Smooth muscle cell (in vitro differentiated cells): Measurements from ENCODE around the gene FBXL14. TPM values are rescaled to one million over a fixed set of nuclear protein-coding genes. Genes with fewer than 3 reads are reported as not detected.

Source experiments
- DNase-seq: peaks from one replicate; lab custom pipeline; 2025; ENCODE audit not compliant: unreplicated experiment; lab: John Stamatoyannopoulos, UW
- H2AFZ ChIP-seq: fragments of 200-600 bp; sonication (generic); 2 replicates; pipeline ENCODE4 v1.6.0; 2016; ENCODE audit warnings: antibody characterized with exemption, low read depth, mild to moderate bottlenecking
- H3F3A ChIP-seq: fragments of 200-600 bp; sonication (generic); 2 replicates; pipeline ENCODE4 v1.6.0; 2017; ENCODE audit warnings: antibody characterized with exemption, low read depth
- H3K27ac ChIP-seq: fragments of 200-600 bp; sonication (generic); 2 replicates; pipeline ENCODE4 v1.5.1; 2016; ENCODE audit warnings: low read depth, mild to moderate bottlenecking
- H3K27me3 ChIP-seq: fragments of 200-600 bp; sonication (generic); 2 replicates; pipeline ENCODE4 v1.6.1; 2016; ENCODE audit warnings: low read depth, mild to moderate bottlenecking
- H3K36me3 ChIP-seq: fragments of 200-600 bp; sonication (generic); 2 replicates; pipeline ENCODE4 v1.5.1; 2016; ENCODE audit warnings: low read depth
- H3K4me1 ChIP-seq: fragments of 200-600 bp; sonication (generic); 2 replicates; pipeline ENCODE4 v1.5.1; 2016; ENCODE audit warnings: low read depth
- H3K4me2 ChIP-seq: fragments of 200-600 bp; sonication (generic); 2 replicates; pipeline ENCODE4 v1.6.0; 2016; ENCODE audit warnings: mild to moderate bottlenecking
- H3K4me3 ChIP-seq: fragments of 200-600 bp; sonication (generic); 2 replicates; pipeline ENCODE4 v1.5.1; 2016; ENCODE audit warnings: mild to moderate bottlenecking
- H3K79me2 ChIP-seq: fragments of 200-600 bp; sonication (generic); 2 replicates; pipeline ENCODE4 v1.6.0; 2016; ENCODE audit warnings: low read depth, mild to moderate bottlenecking
- H3K9ac ChIP-seq: fragments of 200-600 bp; sonication (generic); 2 replicates; pipeline ENCODE4 v1.6.0; 2016; ENCODE audit warnings: low read depth
- H3K9me3 ChIP-seq: fragments of 200-600 bp; sonication (generic); replicated peaks from 2 replicates; pipeline ENCODE4 v1.5.1; 2016; ENCODE audit warnings: low read depth
- H4K20me1 ChIP-seq: fragments of 200-600 bp; sonication (generic); 2 replicates; pipeline ENCODE4 v1.6.0; 2016; ENCODE audit warnings: low read depth
- CTCF ChIP-seq: fragments of 200-600 bp; sonication (generic); IDR thresholded peaks from 2 replicates; pipeline ENCODE4 v1.5.1; 2017; ENCODE audit warnings: borderline replicate concordance, mild to moderate bottlenecking, antibody characterized with exemption; ENCODE audit not compliant: insufficient read depth, poor library complexity, severe bottlenecking
- WGBS: methylation state at CpG from one replicate; pipeline ENCODE4 v1.1.7; 2016; ENCODE audit warnings: low lambda C conversion rate; 5-methylcytosine and 5-hydroxymethylcytosine counted together
- polyA plus RNA-seq: library from polyadenylated mRNA; unstranded; fragments of >200 nt; fragmentation: Nextera tagmentation; extraction: Ambion mirVana; gene quantifications from 2 replicates; pipeline ENCODE4 v1.2.1, GENCODE V29; 2016
- total RNA-seq: library from RNA; depleted of rRNA; stranded (reverse); fragments of >200 nt; gene quantifications from 2 replicates; pipeline ENCODE4 v1.2.3, GENCODE V29; 2014

FBXL14 gene
- total and polyA plus RNA-seq, 2 experiments from 2014 or later = 5.0 to 9.3 TPM

- Histone ChIP-seq H3K27me3 (peaks cover 30% of the 10 kb centered on the region), H3K4me1 (no peaks in the 10 kb centered on the region), H3K79me2 (no peaks in the 10 kb centered on the region), H3F3A (no peaks in the 10 kb centered on the region), H3K4me2 (no peak overlapping the region), H3K4me3 (no peak overlapping the region), H3K9ac (no peak overlapping the region), H3K36me3 (no peaks in the 10 kb centered on the region), H3K9me3 (no peaks in the 10 kb centered on the region), H3K27ac (no peak overlapping the region), H2AFZ (no peak overlapping the region), H4K20me1 (peaks cover 81% of the 10 kb centered on the region)
- 93% methylated on average over 4 of the region's 4 CpGs for WGBS
- TF ChIP-seq CTCF = no peak
- no peak for DNase-seq
Measured at GRCh38 chr12:1536817-1537216, 57.6 kb downstream of the FBXL14 start.

- H3F3A ChIP-seq = no peaks in the 10 kb centered on the region
- H3K27ac ChIP-seq = no peak overlapping the region
- no peak overlapping the region for H3K9ac ChIP-seq
- no peak overlapping the region for H3K4me3 ChIP-seq
- H3K36me3 ChIP-seq = no peaks in the 10 kb centered on the region
- H3K4me1 ChIP-seq = peaks cover 2% of the 10 kb centered on the region
- no peak for TF ChIP-seq CTCF
- 66% methylated on average over 3 of the region's 3 CpGs for WGBS
- H4K20me1 ChIP-seq = peaks cover 76% of the 10 kb centered on the region
- peaks cover 41% of the 10 kb centered on the region for H3K27me3 ChIP-seq
- H2AFZ ChIP-seq = no peak overlapping the region
- H3K4me2 ChIP-seq = no peak overlapping the region
- no peak for DNase-seq
- no peaks in the 10 kb centered on the region for H3K79me2 ChIP-seq
- no peaks in the 10 kb centered on the region for H3K9me3 ChIP-seq
Measured at GRCh38 chr12:1534748-1535147, 59.6 kb downstream of the FBXL14 start.

- Histone ChIP-seq H4K20me1 (peaks cover 71% of the 10 kb centered on the region), H3K4me3 (no peak overlapping the region), H3K27me3 (peaks cover 51% of the 10 kb centered on the region), H3K27ac (no peak overlapping the region), H3K36me3 (no peaks in the 10 kb centered on the region), H3K9ac (no peak overlapping the region), H3K4me2 (peak overlapping the region; percentile 4), H3K79me2 (no peaks in the 10 kb centered on the region), H3K9me3 (no peaks in the 10 kb centered on the region), H2AFZ (no peak overlapping the region), H3K4me1 (peaks cover 10% of the 10 kb centered on the region), H3F3A (no peaks in the 10 kb centered on the region)
- 65% methylated on average over 16 of the region's 16 CpGs for WGBS
- TF ChIP-seq CTCF = no peak
- no peak for DNase-seq
Measured at GRCh38 chr12:1533602-1534304, 60.6 kb downstream of the FBXL14 start.

- Histone ChIP-seq H3K27me3 (peaks cover 50% of the 10 kb centered on the region), H3K27ac (no peak overlapping the region), H2AFZ (no peak overlapping the region), H3K4me3 (no peak overlapping the region), H3K4me1 (peaks cover 10% of the 10 kb centered on the region), H3F3A (no peaks in the 10 kb centered on the region), H4K20me1 (peaks cover 67% of the 10 kb centered on the region), H3K9ac (no peak overlapping the region), H3K79me2 (no peaks in the 10 kb centered on the region), H3K36me3 (no peaks in the 10 kb centered on the region), H3K9me3 (no peaks in the 10 kb centered on the region), H3K4me2 (no peak overlapping the region)
- WGBS = 76% methylated on average over 9 of the region's 9 CpGs
- no peak for DNase-seq
- no peak for TF ChIP-seq CTCF
Measured at GRCh38 chr12:1533205-1533601, 61.2 kb downstream of the FBXL14 start.
